Islet of Langerhans (tissue), 1 donor: Measurements from ENCODE around the gene ROGDI.

Experiments used
- FAIRE-seq: peaks from one replicate; lab custom pipeline; 2011; peaks lifted over from hg19 to GRCh38; lab: Jason Lieb, UNC

The ROGDI gene

GRCh38 chr16:4765511-4766474 is 36.6 kb downstream of the ROGDI start:
- FAIRE-seq, result no peak

DNA sequence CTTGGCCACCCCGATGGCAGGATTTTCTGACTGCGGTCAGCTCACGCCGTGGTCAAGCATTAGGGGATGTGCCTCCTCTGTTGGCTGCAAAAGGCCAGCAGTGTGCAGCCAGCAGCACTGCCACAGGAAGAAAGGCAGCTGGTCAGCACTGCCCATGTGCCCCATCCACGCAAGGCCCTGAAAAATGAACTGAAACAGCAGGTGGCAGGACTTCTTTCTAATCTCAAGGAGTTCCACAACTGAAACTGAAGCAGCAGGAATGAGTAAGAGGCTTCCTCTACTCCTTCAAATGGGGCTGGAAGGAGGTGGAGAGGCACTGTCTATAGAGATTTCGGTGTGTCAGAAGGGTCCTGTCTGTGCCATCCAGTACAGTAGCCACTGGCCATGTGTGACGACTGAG is 38.6 kb downstream of the ROGDI start:
- FAIRE-seq, result no peak

DNA sequence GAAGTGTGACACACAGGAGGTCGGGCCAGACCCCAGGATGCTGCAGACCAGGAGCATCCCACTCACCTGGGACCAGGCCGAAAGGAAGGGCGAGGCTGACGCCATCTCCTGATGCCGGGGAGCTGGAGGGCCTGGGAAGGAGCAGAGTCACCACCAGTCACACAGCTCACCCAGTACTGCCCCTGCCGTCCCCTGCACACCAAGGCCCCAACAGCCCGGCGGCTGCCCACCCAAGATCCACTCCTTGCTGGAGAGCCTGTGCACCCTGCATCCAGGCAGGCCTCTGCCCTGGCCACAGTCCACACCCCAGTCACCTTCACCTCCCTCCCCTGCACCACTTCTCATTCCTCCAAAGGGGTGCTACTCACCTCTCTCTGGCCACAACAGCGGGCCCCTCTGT is 40.2 kb downstream of the ROGDI start:
- no peak for FAIRE-seq

DNA sequence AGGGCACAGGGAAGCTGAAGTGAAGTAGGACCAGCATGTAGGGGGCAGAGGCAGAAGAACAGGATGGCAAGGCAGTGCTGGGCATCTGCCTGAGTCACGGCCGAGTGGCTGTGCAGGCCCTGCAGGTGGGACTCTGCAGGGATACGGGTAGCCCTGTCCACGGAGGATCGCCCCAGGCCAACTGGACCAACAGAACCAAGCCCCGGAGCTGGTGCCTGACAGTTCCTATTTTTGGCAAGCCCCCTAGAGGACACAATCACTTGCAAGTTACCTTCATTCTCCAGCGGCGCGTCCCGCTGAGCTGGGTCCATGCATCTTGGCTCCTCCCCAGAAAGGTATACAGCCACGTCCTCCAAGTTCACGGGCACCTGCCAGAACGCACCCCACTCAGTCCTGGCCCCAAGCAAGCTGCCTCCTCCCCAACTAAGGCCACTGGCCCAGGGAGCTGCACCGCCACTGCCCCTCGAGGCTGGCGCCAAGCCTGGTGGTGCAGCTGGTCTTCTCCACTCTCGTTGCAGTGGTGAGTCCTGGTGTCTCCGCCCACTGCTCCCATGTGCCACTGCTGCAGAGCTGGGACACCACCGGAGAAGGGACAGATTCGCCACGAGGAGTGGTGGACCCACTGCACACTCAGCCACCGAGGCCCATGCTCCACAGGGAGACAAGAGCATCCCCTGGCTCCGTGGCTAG is 42.1 kb downstream of the ROGDI start:
- FAIRE-seq, result no peak

GRCh38 chr16:4755687-4756086 is 46.7 kb downstream of the ROGDI start:
- no peak for FAIRE-seq

DNA sequence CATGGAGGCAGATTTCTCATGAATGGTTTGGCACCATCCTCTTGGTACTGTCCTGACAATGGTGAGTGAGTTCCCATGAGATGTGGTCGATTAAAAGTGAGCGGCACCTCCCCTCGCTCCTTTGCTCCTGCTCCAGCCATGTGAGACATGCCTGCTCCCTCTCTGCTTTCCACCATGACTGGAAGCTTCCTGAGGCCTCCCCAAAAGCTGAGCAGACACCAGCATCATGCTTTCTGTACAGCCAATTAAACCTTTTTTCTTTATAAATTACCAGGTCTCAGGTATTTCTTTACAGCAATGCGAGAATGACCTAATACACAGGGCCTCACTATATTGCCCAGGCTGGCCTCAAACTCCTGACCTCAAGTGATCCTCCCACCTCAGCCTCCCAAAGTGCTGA is 47.6 kb downstream of the ROGDI start:
- no peak for FAIRE-seq

DNA sequence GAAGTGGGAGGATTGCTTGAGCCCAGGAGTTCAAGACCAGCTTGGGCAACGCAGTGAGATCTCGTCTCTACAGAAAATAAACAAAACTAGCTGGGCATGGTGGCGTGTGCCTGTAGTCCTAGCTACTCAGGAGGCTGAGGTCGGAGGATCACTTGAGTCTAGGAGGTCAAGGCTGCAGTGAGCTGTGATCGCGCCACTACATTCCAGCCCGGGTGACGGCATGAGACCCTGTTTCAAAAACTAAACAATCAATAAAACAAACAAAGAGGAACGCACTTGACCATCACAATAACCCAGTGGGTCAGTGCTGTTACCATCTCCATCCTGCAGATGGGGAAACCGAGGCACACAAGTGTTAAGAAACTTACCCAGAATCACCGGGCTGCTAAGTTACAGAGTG is 49.2 kb downstream of the ROGDI start:
- FAIRE-seq, result no peak

- FAIRE-seq, result no peak
These were observed 49.9 kb downstream of the ROGDI start for GRCh38 chr16:4752351-4753100.

GRCh38 chr16:4750896-4751295 is 51.5 kb downstream of the ROGDI start:
- FAIRE-seq, result no peak

GRCh38 chr16:4749700-4750257 is 52.7 kb downstream of the ROGDI start:
- FAIRE-seq, result no peak

DNA sequence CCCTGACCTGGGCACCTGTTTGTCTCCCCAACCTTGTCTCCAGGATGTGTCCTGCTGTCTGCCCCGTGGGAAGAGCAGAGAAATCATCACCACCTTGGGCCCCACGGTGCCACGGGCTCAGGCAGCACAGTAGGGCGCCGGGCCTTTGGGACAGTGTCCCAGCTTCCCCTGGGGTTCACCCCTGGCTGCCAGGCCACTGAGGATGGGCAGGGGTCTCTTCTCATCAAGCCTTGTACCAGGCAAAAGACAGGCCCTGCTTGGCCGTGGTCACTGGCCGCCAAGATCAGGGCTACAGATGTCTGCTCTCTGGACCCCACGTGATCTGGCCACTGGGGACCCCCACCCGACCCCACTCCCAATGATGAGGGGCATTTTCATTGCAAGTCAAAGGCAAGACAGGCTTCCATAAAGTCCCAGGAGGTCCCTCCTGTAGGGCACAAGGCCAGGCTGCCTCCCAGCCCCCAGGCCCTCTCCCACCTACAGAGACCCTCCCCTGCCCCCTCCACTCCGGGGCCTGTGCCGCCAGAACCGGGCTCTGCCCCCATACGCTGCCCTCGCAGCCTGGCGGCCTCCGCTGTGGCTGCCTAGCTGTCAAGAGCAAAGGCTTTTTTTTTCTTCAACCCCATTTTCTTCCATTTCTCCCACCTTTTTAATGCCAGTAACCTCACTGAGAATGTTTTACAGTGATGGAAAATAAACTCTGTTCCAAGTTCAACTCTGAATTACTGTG is 53.6 kb downstream of the ROGDI start:
- no peak for FAIRE-seq

- no peak for FAIRE-seq
These were observed 54.3 kb downstream of the ROGDI start for GRCh38 chr16:4747906-4748681.

DNA sequence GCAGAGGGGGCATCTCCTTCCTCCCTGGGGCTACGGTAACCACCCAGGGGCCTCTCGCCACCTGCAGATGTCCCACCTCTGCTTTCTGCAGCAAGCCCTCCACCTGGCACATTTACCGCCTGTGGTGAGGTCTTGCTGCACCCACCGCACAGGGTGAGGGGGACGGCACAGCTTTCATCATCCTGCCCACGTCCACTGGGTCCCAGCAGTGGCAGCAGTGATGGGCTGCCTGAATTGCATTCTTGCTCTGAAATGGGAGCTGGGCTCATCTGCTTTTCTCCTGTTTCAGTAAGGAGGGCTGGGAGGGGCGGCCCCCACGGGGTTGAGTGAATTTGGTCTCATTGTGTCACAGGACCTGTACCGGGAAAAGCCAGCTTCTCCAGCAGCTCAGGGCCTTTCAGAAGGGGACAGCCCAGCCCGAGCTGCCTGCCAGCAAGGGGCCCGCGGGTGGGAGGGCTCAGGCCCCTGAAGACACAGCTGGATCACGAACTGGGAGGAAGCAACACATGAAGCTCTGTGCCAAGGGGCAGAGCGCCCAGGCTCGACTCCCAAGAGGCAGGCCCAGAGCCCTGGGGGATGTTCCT is 55.4 kb downstream of the ROGDI start:
- FAIRE-seq, result no peak
